Activated CD8-positive, alpha-beta T cell treated with anti-CD3 and anti-CD28 coated beads for 36 hours (primary cell): ENCODE data around the gene TBC1D32. TPM values are rescaled to one million over a fixed set of nuclear protein-coding genes. Genes with fewer than 3 reads are reported as not detected.

Source experiments
- ATAC-seq: fragments of 200-7000 bp; cut with Tn5 transposase; one replicate; pipeline ENCODE4 v1.10.0; 2021; ENCODE audit warnings: mild to moderate bottlenecking, moderate library complexity
- CTCF ChIA-PET: fragments of 350-600 bp; sonication (Branson Sonifier 250); formaldehyde crosslinking; loops from one replicate; lab custom pipeline; 2021; ENCODE audit warnings: antibody characterized with exemption; lab: Charles Lee
- POLR2A ChIA-PET: fragments of 350-600 bp; sonication (Branson Sonifier 250); formaldehyde crosslinking; loops from one replicate; lab custom pipeline; 2021; ENCODE audit warnings: antibody characterized with exemption; lab: Charles Lee
- DNase-seq: peaks from one replicate; pipeline ENCODE4 v3.0.0-alpha.2; 2020
- H3K27ac Mint-ChIP-seq: one replicate; pipeline ENCODE4 v1.8.0; 2021; ENCODE audit warnings: mild to moderate bottlenecking, mixed read lengths
- H3K27me3 Mint-ChIP-seq: one replicate; pipeline ENCODE4 v1.8.0; 2021; ENCODE audit warnings: mixed read lengths
- H3K36me3 Mint-ChIP-seq: one replicate; pipeline ENCODE4 v1.8.0; 2021; ENCODE audit warnings: low read depth, mixed read lengths
- H3K4me1 Mint-ChIP-seq: one replicate; pipeline ENCODE4 v1.8.0; 2021; ENCODE audit warnings: low read depth, mixed read lengths
- H3K4me3 Mint-ChIP-seq: one replicate; pipeline ENCODE4 v1.8.0; 2021; ENCODE audit warnings: mild to moderate bottlenecking, moderate library complexity, mixed read lengths
- H3K9me3 Mint-ChIP-seq: one replicate; pipeline ENCODE4 v1.8.0; 2021; ENCODE audit warnings: mixed read lengths
- CTCF ChIP-seq: fragments of 200-600 bp; IDR thresholded peaks from one replicate; pipeline ENCODE4 v1.8.0; 2022; ENCODE audit warnings: antibody characterized with exemption, mild to moderate bottlenecking
- intact Hi-C: fragments of 100-400 bp; cut with micrococcal nuclease; formaldehyde crosslinking; loops from one replicate; pipeline ENCODE4 v1.10.0; 2022
- total RNA-seq, 2 experiments: library from RNA; stranded (reverse); gene quantifications; one replicate each; pipeline ENCODE4 v1.2.3, GENCODE V29; 2021

Gene TBC1D32
- total RNA-seq, 2 experiments from 2014 or later: 8.1 to 10.4 TPM

DNA sequence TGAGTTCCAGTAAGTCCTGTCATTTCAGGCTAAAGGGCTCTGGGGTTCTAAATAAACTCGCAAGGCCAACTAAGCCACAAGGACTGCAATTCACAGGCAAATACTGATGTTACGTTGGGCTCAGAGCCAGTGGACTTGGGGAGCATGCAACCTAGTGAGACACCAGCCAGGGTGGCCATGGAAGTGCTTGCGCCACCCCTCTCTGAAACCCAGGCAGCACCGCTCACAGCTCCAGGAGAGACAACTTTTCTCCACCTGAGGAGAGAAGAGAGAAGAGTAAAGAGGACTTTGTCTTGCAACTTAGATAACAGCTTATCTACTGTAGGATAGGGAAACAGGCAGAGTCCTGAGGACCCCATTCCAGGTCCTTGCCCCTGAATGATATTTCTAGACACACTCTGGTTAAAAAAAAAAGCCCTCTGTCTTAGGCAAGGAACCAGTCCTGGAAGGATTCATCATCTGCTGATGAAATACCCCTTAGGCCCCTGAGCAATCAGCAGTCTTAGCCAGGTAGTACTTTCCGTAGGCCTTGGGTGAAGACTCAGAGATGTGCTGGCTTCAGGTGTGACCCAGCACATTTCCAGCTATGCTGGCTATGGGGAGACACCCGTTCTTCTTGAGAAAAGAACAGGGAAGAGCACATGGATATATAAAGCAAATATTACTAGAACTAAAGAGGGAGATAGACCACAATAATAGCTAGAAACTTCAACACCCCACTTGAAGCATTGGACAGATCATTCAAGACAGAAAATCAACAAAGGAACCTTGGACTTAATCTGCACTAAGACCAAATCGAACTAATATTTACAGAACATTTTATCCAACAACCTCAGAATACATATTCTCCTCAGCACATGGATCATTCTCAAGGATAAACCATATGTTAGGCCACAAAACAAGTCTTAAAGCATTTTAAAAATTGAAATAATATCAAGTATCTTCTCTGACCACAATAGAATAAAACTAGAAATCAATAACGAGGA is 31.5 kb upstream of the TBC1D32 start:
- ChIA-PET CTCF (no interaction called here), POLR2A (interaction anchor here (0.6 kb wide), 1 partner anchor 40 kb away, joined by 3 read pairs; no protein-coding TSS in a partner anchor)
- Mint-ChIP-seq H3K27me3 (peaks cover 21% of the 10 kb centered on the region), H3K4me1 (no peaks in the 10 kb centered on the region), H3K36me3 (no peaks in the 10 kb centered on the region), H3K9me3 (no peaks in the 10 kb centered on the region), H3K27ac (no peak overlapping the region), H3K4me3 (no peak overlapping the region)
- ATAC-seq (no peak), DNase-seq (no peak)
- intact Hi-C loops: no loop called here
- TF ChIP-seq CTCF: no peak

DNA sequence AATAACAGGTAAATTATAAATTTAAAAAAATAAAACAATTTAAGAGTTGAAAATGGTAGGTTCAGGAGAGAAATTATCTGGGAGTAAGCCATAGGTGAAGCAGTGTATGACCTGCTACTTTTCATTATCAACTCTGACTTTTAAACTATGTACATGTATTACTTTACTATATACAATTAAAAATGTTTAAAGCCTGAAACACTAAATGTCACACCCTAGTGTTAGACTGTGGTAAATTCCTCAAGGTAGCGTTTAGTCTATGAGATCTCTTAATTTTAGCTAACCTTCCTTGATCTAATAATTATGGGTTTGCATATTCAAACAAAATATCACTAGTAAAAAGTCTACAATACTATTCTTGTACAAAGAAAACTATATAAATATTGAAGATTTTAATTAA is 22.3 kb upstream of the TBC1D32 start:
- intact Hi-C loops: no loop called here
- ChIA-PET POLR2A (no interaction called here), CTCF (interaction anchor here (1.1 kb wide), 1 partner anchor 13 kb away, joined by 4 read pairs; no protein-coding TSS in a partner anchor)
- no peak for DNase-seq
- Mint-ChIP-seq H3K36me3 (no peaks in the 10 kb centered on the region), H3K9me3 (no peaks in the 10 kb centered on the region), H3K27me3 (peaks cover 26% of the 10 kb centered on the region), H3K4me3 (no peak overlapping the region), H3K27ac (no peak overlapping the region), H3K4me1 (no peaks in the 10 kb centered on the region)
- ATAC-seq: no peak
- no peak for TF ChIP-seq CTCF

DNA sequence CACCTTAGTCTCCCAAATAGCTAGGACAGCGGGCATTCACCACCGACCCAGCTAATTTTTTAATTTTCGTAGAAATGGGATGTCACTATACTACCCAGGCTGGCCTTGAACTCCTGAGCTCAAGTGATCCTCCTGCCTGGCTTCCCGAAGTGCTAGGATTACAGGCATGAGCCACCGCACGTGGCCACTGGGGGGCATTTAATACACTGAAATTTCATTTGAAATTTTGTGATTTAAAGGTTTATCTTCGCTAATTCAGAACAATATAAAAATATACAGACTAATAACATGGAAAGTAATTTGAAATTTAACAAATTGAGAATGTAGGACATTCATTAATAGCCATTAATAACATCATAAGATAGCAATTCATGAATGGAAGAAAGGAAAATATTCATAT is 20.5 kb upstream of the TBC1D32 start:
- ChIA-PET CTCF (interaction anchor here (0.7 to 1.2 kb wide), 4 partner anchors 9 to 45 kb away, joined by 3 to 4 read pairs (median 4); no protein-coding TSS in a partner anchor), POLR2A (no interaction called here)
- Mint-ChIP-seq H3K27me3 (peaks cover 25% of the 10 kb centered on the region), H3K36me3 (no peaks in the 10 kb centered on the region), H3K4me1 (no peaks in the 10 kb centered on the region), H3K27ac (no peak overlapping the region), H3K9me3 (no peaks in the 10 kb centered on the region), H3K4me3 (no peak overlapping the region)
- ATAC-seq (no peak), DNase-seq (no peak)
- TF ChIP-seq CTCF: peak; percentile 44
- intact Hi-C loops: no loop called here

DNA sequence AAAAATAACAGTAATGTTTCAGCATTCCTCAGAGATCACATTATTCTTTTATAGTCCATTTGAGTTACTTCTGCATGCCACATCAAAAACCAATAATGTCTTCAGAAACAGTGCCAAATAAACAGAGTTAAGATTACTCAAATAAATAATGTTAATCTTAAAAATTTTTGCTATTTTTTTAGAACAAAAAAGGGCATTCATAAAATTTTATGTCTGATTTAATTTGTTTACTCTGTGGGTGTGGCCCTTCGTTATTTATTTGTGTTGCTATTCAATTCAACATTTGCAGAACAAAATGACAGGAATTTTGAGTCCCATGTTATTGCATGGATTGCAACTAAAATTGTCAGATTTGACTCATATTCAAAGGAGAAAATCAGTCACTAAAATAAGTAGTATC is 18.7 kb upstream of the TBC1D32 start:
- Mint-ChIP-seq H3K4me3 (no peak overlapping the region), H3K27me3 (peaks cover 26% of the 10 kb centered on the region), H3K4me1 (no peaks in the 10 kb centered on the region), H3K36me3 (no peaks in the 10 kb centered on the region), H3K27ac (no peak overlapping the region), H3K9me3 (no peaks in the 10 kb centered on the region)
- ChIA-PET CTCF (interaction anchor here (1.5 kb wide), 1 partner anchor 26 kb away, joined by 3 read pairs; no protein-coding TSS in a partner anchor), POLR2A (no interaction called here)
- no peak for ATAC-seq
- TF ChIP-seq CTCF: no peak
- intact Hi-C loops: no loop called here
- DNase-seq: no peak

- no peaks in the 10 kb centered on the region for H3K9me3 Mint-ChIP-seq
- ATAC-seq (no peak), DNase-seq (no peak)
- H3K27me3 Mint-ChIP-seq: peaks cover 23% of the 10 kb centered on the region
- H3K27ac Mint-ChIP-seq: no peak overlapping the region
- no peak for TF ChIP-seq CTCF
- H3K4me1 Mint-ChIP-seq: no peaks in the 10 kb centered on the region
- no peaks in the 10 kb centered on the region for H3K36me3 Mint-ChIP-seq
- no peak overlapping the region for H3K4me3 Mint-ChIP-seq
- ChIA-PET CTCF (interaction anchor here (0.6 kb wide), 1 partner anchor 500 kb away, joined by 3 read pairs; no protein-coding TSS in a partner anchor), POLR2A (no interaction called here)
- intact Hi-C loops: no loop called here
These were observed 17.6 kb upstream of the TBC1D32 start for GRCh38 chr6:121351916-121352315.
